Mononuclear cell (primary cell): Measurements from ENCODE around the gene ZNF750. TPM values are rescaled to one million over a fixed set of nuclear protein-coding genes. Genes with fewer than 3 reads are reported as not detected.

Experiments used
- H3K27me3 ChIP-seq: 2 replicates; pipeline ENCODE4 v1.6.0; 2011; ENCODE audit warnings: low read length, control low read depth; ENCODE audit not compliant: insufficient read depth
- H3K4me1 ChIP-seq: 2 replicates; pipeline ENCODE4 v1.5.1; 2011; ENCODE audit warnings: mild to moderate bottlenecking, low read length, control low read depth; ENCODE audit not compliant: insufficient read depth
- H3K4me3 ChIP-seq: 2 replicates; pipeline ENCODE4 v1.5.1; 2011; ENCODE audit warnings: mild to moderate bottlenecking, low read length, moderate library complexity
- H3K9me3 ChIP-seq: 2 replicates; pipeline ENCODE4 v1.5.1; 2011; ENCODE audit warnings: low read depth, mild to moderate bottlenecking, control low read depth, low read length
- total RNA-seq: library from RNA; depleted of rRNA; stranded (reverse); fragments of >200 nt; gene quantifications from one replicate; pipeline ENCODE4 v1.2.3, GENCODE V29; 2012

ZNF750 gene
- total RNA-seq, 1 donor, result not detected

- Histone ChIP-seq H3K27me3 (no peaks in the 10 kb centered on the region), H3K4me1 (no peaks in the 10 kb centered on the region), H3K9me3 (no peaks in the 10 kb centered on the region)
Measured at GRCh38 chr17:82820278-82821251, 19.3 kb downstream of the ZNF750 start.

GRCh38 chr17:82817947-82818346, 21.9 kb downstream of the ZNF750 start:
- H3K27me3 ChIP-seq, result no peaks in the 10 kb centered on the region
- no peaks in the 10 kb centered on the region for H3K4me1 ChIP-seq
- H3K4me3 ChIP-seq, result no peak overlapping the region
- H3K9me3 ChIP-seq, result no peaks in the 10 kb centered on the region

More at GRCh38 chr17:82820278-82821251, 19.3 kb downstream of the ZNF750 start:
- no peak overlapping the region for H3K4me3 ChIP-seq

GRCh38 chr17:82816358-82816757, 23.5 kb downstream of the ZNF750 start:
- H3K4me1 ChIP-seq, result no peaks in the 10 kb centered on the region
- H3K9me3 ChIP-seq, result no peaks in the 10 kb centered on the region
- no peak overlapping the region for H3K4me3 ChIP-seq
- H3K27me3 ChIP-seq, result no peaks in the 10 kb centered on the region

- H3K4me3 ChIP-seq, result no peak overlapping the region
- H3K4me1 ChIP-seq, result no peaks in the 10 kb centered on the region
- no peaks in the 10 kb centered on the region for H3K9me3 ChIP-seq
- no peaks in the 10 kb centered on the region for H3K27me3 ChIP-seq
Measured at GRCh38 chr17:82815790-82816305, 24.0 kb downstream of the ZNF750 start.

- Histone ChIP-seq H3K4me3 (no peak overlapping the region), H3K4me1 (no peaks in the 10 kb centered on the region), H3K27me3 (no peaks in the 10 kb centered on the region), H3K9me3 (no peaks in the 10 kb centered on the region)
Measured at GRCh38 chr17:82815354-82815753, 24.5 kb downstream of the ZNF750 start.

- Histone ChIP-seq H3K9me3 (no peaks in the 10 kb centered on the region), H3K4me1 (no peaks in the 10 kb centered on the region), H3K4me3 (no peak overlapping the region), H3K27me3 (no peaks in the 10 kb centered on the region)
Measured at GRCh38 chr17:82814834-82815233, 25.0 kb downstream of the ZNF750 start.

GRCh38 chr17:82813299-82814051, 26.3 kb downstream of the ZNF750 start:
- H3K9me3 ChIP-seq, result no peaks in the 10 kb centered on the region
- no peaks in the 10 kb centered on the region for H3K4me1 ChIP-seq
- H3K4me3 ChIP-seq, result no peak overlapping the region

GRCh38 chr17:82812601-82813000, 27.2 kb downstream of the ZNF750 start:
- H3K4me3 ChIP-seq, result no peak overlapping the region
- no peaks in the 10 kb centered on the region for H3K27me3 ChIP-seq
- no peaks in the 10 kb centered on the region for H3K4me1 ChIP-seq
- no peaks in the 10 kb centered on the region for H3K9me3 ChIP-seq

More at GRCh38 chr17:82813299-82814051, 26.3 kb downstream of the ZNF750 start:
- H3K27me3 ChIP-seq, result no peaks in the 10 kb centered on the region

GRCh38 chr17:82812058-82812457, 27.8 kb downstream of the ZNF750 start:
- H3K27me3 ChIP-seq, result no peaks in the 10 kb centered on the region
- H3K4me3 ChIP-seq, result no peak overlapping the region
- no peaks in the 10 kb centered on the region for H3K4me1 ChIP-seq
- H3K9me3 ChIP-seq, result no peaks in the 10 kb centered on the region

GRCh38 chr17:82810644-82811430, 29.0 kb downstream of the ZNF750 start:
- H3K4me3 ChIP-seq, result no peak overlapping the region
- no peaks in the 10 kb centered on the region for H3K9me3 ChIP-seq
- no peaks in the 10 kb centered on the region for H3K4me1 ChIP-seq
- no peaks in the 10 kb centered on the region for H3K27me3 ChIP-seq

- no peaks in the 10 kb centered on the region for H3K9me3 ChIP-seq
- H3K27me3 ChIP-seq, result no peaks in the 10 kb centered on the region
- H3K4me1 ChIP-seq, result no peaks in the 10 kb centered on the region
- no peak overlapping the region for H3K4me3 ChIP-seq
Measured at GRCh38 chr17:82808921-82809905, 30.6 kb downstream of the ZNF750 start.

- no peak overlapping the region for H3K4me3 ChIP-seq
- no peaks in the 10 kb centered on the region for H3K27me3 ChIP-seq
- H3K9me3 ChIP-seq, result no peaks in the 10 kb centered on the region
- no peaks in the 10 kb centered on the region for H3K4me1 ChIP-seq
Measured at GRCh38 chr17:82808006-82808405, 31.8 kb downstream of the ZNF750 start.

GRCh38 chr17:82807562-82807961, 32.3 kb downstream of the ZNF750 start:
- H3K27me3 ChIP-seq, result no peaks in the 10 kb centered on the region
- H3K4me3 ChIP-seq, result no peak overlapping the region
- no peaks in the 10 kb centered on the region for H3K9me3 ChIP-seq
- no peaks in the 10 kb centered on the region for H3K4me1 ChIP-seq

- H3K4me1 ChIP-seq, result no peaks in the 10 kb centered on the region
- no peak overlapping the region for H3K4me3 ChIP-seq
- H3K27me3 ChIP-seq, result no peaks in the 10 kb centered on the region
- no peaks in the 10 kb centered on the region for H3K9me3 ChIP-seq
Measured at GRCh38 chr17:82807101-82807500, 32.7 kb downstream of the ZNF750 start.
